GM12864 (cell line): ENCODE measurements around the gene CYB5RL.

Experiments used
- DNase-seq: peaks from one replicate; pipeline ENCODE4 v3.0.0-alpha.2; 2011; ENCODE audit warnings: low read depth
- H3K4me3 ChIP-seq: 2 replicates; pipeline ENCODE4 v1.5.1; 2011; ENCODE audit warnings: mild to moderate bottlenecking, low read depth, low read length, control low read depth
- TF ChIP-seq, protein P1 (sequence below): IDR thresholded peaks from 2 replicates; pipeline ENCODE4 v1.5.1; 2011; ENCODE audit warnings: low read depth, mild to moderate bottlenecking, moderate library complexity, low read length, control low read depth, inconsistent platforms; ENCODE audit errors: missing control alignments

Gene CYB5RL

GRCh38 chr1:54225986-54226559 is 26.2 kb upstream of the CYB5RL start:
- DNase-seq: no peak
- TF ChIP-seq, protein P1, sequence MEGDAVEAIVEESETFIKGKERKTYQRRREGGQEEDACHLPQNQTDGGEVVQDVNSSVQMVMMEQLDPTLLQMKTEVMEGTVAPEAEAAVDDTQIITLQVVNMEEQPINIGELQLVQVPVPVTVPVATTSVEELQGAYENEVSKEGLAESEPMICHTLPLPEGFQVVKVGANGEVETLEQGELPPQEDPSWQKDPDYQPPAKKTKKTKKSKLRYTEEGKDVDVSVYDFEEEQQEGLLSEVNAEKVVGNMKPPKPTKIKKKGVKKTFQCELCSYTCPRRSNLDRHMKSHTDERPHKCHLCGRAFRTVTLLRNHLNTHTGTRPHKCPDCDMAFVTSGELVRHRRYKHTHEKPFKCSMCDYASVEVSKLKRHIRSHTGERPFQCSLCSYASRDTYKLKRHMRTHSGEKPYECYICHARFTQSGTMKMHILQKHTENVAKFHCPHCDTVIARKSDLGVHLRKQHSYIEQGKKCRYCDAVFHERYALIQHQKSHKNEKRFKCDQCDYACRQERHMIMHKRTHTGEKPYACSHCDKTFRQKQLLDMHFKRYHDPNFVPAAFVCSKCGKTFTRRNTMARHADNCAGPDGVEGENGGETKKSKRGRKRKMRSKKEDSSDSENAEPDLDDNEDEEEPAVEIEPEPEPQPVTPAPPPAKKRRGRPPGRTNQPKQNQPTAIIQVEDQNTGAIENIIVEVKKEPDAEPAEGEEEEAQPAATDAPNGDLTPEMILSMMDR: no peak
- no peak overlapping the region for H3K4me3 ChIP-seq

- H3K4me3 ChIP-seq: no peak overlapping the region
- TF ChIP-seq, protein P1: no peak
Observed at GRCh38 chr1:54225378-54225777, 25.5 kb upstream of the CYB5RL start.

GRCh38 chr1:54224233-54224632 is 24.4 kb upstream of the CYB5RL start:
- DNase-seq: no peak
- TF ChIP-seq, protein P1: no peak
- no peak overlapping the region for H3K4me3 ChIP-seq

More at GRCh38 chr1:54225378-54225777, 25.5 kb upstream of the CYB5RL start:
- no peak for DNase-seq

- TF ChIP-seq, protein P1: no peak
- DNase-seq: no peak
- no peak overlapping the region for H3K4me3 ChIP-seq
Observed at GRCh38 chr1:54223441-54224202, 23.8 kb upstream of the CYB5RL start.

GRCh38 chr1:54222711-54223110 is 22.9 kb upstream of the CYB5RL start:
- TF ChIP-seq, protein P1: no peak
- DNase-seq: no peak
- no peak overlapping the region for H3K4me3 ChIP-seq

- no peak for DNase-seq
- H3K4me3 ChIP-seq: no peak overlapping the region
- TF ChIP-seq, protein P1: no peak
Observed at GRCh38 chr1:54221867-54222484, 22.1 kb upstream of the CYB5RL start.
